Stimulated activated memory B cell treated with anti-CD40 and anti-IgM and Interleukin-4, amounts not matched to agents 10 μg/mL and 1 μg/mL and 100 μg/mL, for 72 hours (primary cell): ENCODE results near the gene MARVELD3.

Source experiments
- ATAC-seq: fragments of 150-1000 bp; cut with Tn5 transposase; 2 replicates; pipeline ENCODE4 v1.10.0; 2021
- H3K27ac Mint-ChIP-seq: one replicate; pipeline ENCODE4 v1.8.0; 2022; ENCODE audit warnings: mild to moderate bottlenecking, mixed read lengths
- H3K27me3 Mint-ChIP-seq: one replicate; pipeline ENCODE4 v1.8.0; 2022; ENCODE audit warnings: mixed read lengths
- H3K36me3 Mint-ChIP-seq: one replicate; pipeline ENCODE4 v1.8.0; 2022; ENCODE audit warnings: mixed read lengths
- H3K4me1 Mint-ChIP-seq: one replicate; pipeline ENCODE4 v1.8.0; 2022; ENCODE audit warnings: mixed read lengths
- H3K4me3 Mint-ChIP-seq: one replicate; pipeline ENCODE4 v1.8.0; 2022; ENCODE audit warnings: mild to moderate bottlenecking, moderate library complexity, mixed read lengths
- H3K9me3 Mint-ChIP-seq: one replicate; pipeline ENCODE4 v1.8.0; 2022; ENCODE audit warnings: mixed read lengths

The MARVELD3 gene

GRCh38 chr16:71637398-71637797 is 11.4 kb downstream of the MARVELD3 start:
- ATAC-seq = no peak
- H3K4me1 Mint-ChIP-seq = no peaks in the 10 kb centered on the region
- H3K36me3 Mint-ChIP-seq = peaks cover 16% of the 10 kb centered on the region

GRCh38 chr16:71645450-71645849 is 19.5 kb downstream of the MARVELD3 start:
- Mint-ChIP-seq H3K4me1 (no peaks in the 10 kb centered on the region), H3K9me3 (no peaks in the 10 kb centered on the region), H3K27me3 (no peaks in the 10 kb centered on the region), H3K4me3 (no peak overlapping the region), H3K36me3 (peaks cover 36% of the 10 kb centered on the region), H3K27ac (no peak overlapping the region)
- no peak for ATAC-seq

More at GRCh38 chr16:71637398-71637797, 11.4 kb downstream of the MARVELD3 start:
- Mint-ChIP-seq H3K9me3 (no peaks in the 10 kb centered on the region), H3K4me3 (no peak overlapping the region), H3K27ac (no peak overlapping the region), H3K27me3 (no peaks in the 10 kb centered on the region)

- H3K27me3 Mint-ChIP-seq = no peaks in the 10 kb centered on the region
- H3K4me3 Mint-ChIP-seq = no peak overlapping the region
- H3K27ac Mint-ChIP-seq = no peak overlapping the region
- ATAC-seq = no peak
- no peaks in the 10 kb centered on the region for H3K9me3 Mint-ChIP-seq
- peaks cover 42% of the 10 kb centered on the region for H3K36me3 Mint-ChIP-seq
- H3K4me1 Mint-ChIP-seq = no peaks in the 10 kb centered on the region
Measured at GRCh38 chr16:71647391-71647790, 21.4 kb downstream of the MARVELD3 start.

- Mint-ChIP-seq H3K27ac (no peak overlapping the region), H3K4me3 (no peak overlapping the region), H3K36me3 (peaks cover 42% of the 10 kb centered on the region), H3K4me1 (no peaks in the 10 kb centered on the region), H3K9me3 (no peaks in the 10 kb centered on the region), H3K27me3 (no peaks in the 10 kb centered on the region)
- ATAC-seq = no peak
Measured at GRCh38 chr16:71648162-71648561, 22.2 kb downstream of the MARVELD3 start.

- Mint-ChIP-seq H3K27ac (no peak overlapping the region), H3K36me3 (peaks cover 44% of the 10 kb centered on the region), H3K4me3 (no peak overlapping the region), H3K9me3 (no peaks in the 10 kb centered on the region), H3K27me3 (no peaks in the 10 kb centered on the region), H3K4me1 (no peaks in the 10 kb centered on the region)
- no peak for ATAC-seq
Measured at GRCh38 chr16:71648921-71649320, 22.9 kb downstream of the MARVELD3 start.

- Mint-ChIP-seq H3K9me3 (no peaks in the 10 kb centered on the region), H3K4me1 (no peaks in the 10 kb centered on the region), H3K4me3 (no peak overlapping the region), H3K36me3 (peaks cover 51% of the 10 kb centered on the region), H3K27me3 (no peaks in the 10 kb centered on the region), H3K27ac (no peak overlapping the region)
- ATAC-seq = no peak
Measured at GRCh38 chr16:71649704-71650103, 23.7 kb downstream of the MARVELD3 start.

- no peaks in the 10 kb centered on the region for H3K27me3 Mint-ChIP-seq
- peaks cover 43% of the 10 kb centered on the region for H3K36me3 Mint-ChIP-seq
- H3K27ac Mint-ChIP-seq = no peak overlapping the region
- no peaks in the 10 kb centered on the region for H3K4me1 Mint-ChIP-seq
- no peak for ATAC-seq
- no peak overlapping the region for H3K4me3 Mint-ChIP-seq
- no peaks in the 10 kb centered on the region for H3K9me3 Mint-ChIP-seq
Measured at GRCh38 chr16:71658771-71659170, 32.8 kb downstream of the MARVELD3 start.

GRCh38 chr16:71659471-71659870 is 33.5 kb downstream of the MARVELD3 start:
- Mint-ChIP-seq H3K4me3 (no peak overlapping the region), H3K27me3 (no peaks in the 10 kb centered on the region), H3K36me3 (peaks cover 46% of the 10 kb centered on the region), H3K27ac (no peak overlapping the region), H3K4me1 (no peaks in the 10 kb centered on the region), H3K9me3 (no peaks in the 10 kb centered on the region)
- ATAC-seq = no peak

GRCh38 chr16:71666264-71666663 is 40.3 kb downstream of the MARVELD3 start:
- peaks cover 62% of the 10 kb centered on the region for H3K36me3 Mint-ChIP-seq
- no peak for ATAC-seq
- H3K27me3 Mint-ChIP-seq = no peaks in the 10 kb centered on the region

GRCh38 chr16:71666928-71667707 is 41.1 kb downstream of the MARVELD3 start:
- H3K27me3 Mint-ChIP-seq = no peaks in the 10 kb centered on the region
- no peaks in the 10 kb centered on the region for H3K9me3 Mint-ChIP-seq
- H3K4me3 Mint-ChIP-seq = no peak overlapping the region
- no peaks in the 10 kb centered on the region for H3K4me1 Mint-ChIP-seq
- no peak for ATAC-seq
- H3K36me3 Mint-ChIP-seq = peaks cover 67% of the 10 kb centered on the region
- H3K27ac Mint-ChIP-seq = no peak overlapping the region

More at GRCh38 chr16:71666264-71666663, 40.3 kb downstream of the MARVELD3 start:
- no peaks in the 10 kb centered on the region for H3K4me1 Mint-ChIP-seq
- H3K4me3 Mint-ChIP-seq = no peak overlapping the region
- H3K9me3 Mint-ChIP-seq = no peaks in the 10 kb centered on the region
- H3K27ac Mint-ChIP-seq = no peak overlapping the region

GRCh38 chr16:71669926-71670536 is 44.0 kb downstream of the MARVELD3 start:
- H3K27me3 Mint-ChIP-seq = no peaks in the 10 kb centered on the region
- H3K9me3 Mint-ChIP-seq = no peaks in the 10 kb centered on the region
- ATAC-seq = no peak
- no peaks in the 10 kb centered on the region for H3K4me1 Mint-ChIP-seq
- H3K36me3 Mint-ChIP-seq = peaks cover 70% of the 10 kb centered on the region
- no peak overlapping the region for H3K27ac Mint-ChIP-seq
- no peak overlapping the region for H3K4me3 Mint-ChIP-seq

- ATAC-seq = no peak
- no peaks in the 10 kb centered on the region for H3K9me3 Mint-ChIP-seq
- H3K36me3 Mint-ChIP-seq = peaks cover 74% of the 10 kb centered on the region
- H3K4me3 Mint-ChIP-seq = no peak overlapping the region
- no peaks in the 10 kb centered on the region for H3K4me1 Mint-ChIP-seq
- no peaks in the 10 kb centered on the region for H3K27me3 Mint-ChIP-seq
- no peak overlapping the region for H3K27ac Mint-ChIP-seq
Measured at GRCh38 chr16:71670537-71670936, 44.6 kb downstream of the MARVELD3 start.

GRCh38 chr16:71671165-71671564 is 45.2 kb downstream of the MARVELD3 start:
- Mint-ChIP-seq H3K4me3 (no peak overlapping the region), H3K27ac (no peak overlapping the region), H3K36me3 (peaks cover 70% of the 10 kb centered on the region), H3K27me3 (no peaks in the 10 kb centered on the region), H3K4me1 (no peaks in the 10 kb centered on the region), H3K9me3 (no peaks in the 10 kb centered on the region)
- ATAC-seq = no peak

- Mint-ChIP-seq H3K4me1 (no peaks in the 10 kb centered on the region), H3K4me3 (no peak overlapping the region), H3K36me3 (peaks cover 67% of the 10 kb centered on the region), H3K27ac (no peak overlapping the region), H3K9me3 (no peaks in the 10 kb centered on the region), H3K27me3 (no peaks in the 10 kb centered on the region)
- ATAC-seq = no peak
Measured at GRCh38 chr16:71672125-71672524, 46.1 kb downstream of the MARVELD3 start.

- H3K27me3 Mint-ChIP-seq = no peaks in the 10 kb centered on the region
- H3K4me3 Mint-ChIP-seq = no peak overlapping the region
- H3K36me3 Mint-ChIP-seq = peaks cover 61% of the 10 kb centered on the region
- no peaks in the 10 kb centered on the region for H3K9me3 Mint-ChIP-seq
- H3K27ac Mint-ChIP-seq = no peak overlapping the region
- H3K4me1 Mint-ChIP-seq = no peaks in the 10 kb centered on the region
- ATAC-seq = no peak
Measured at GRCh38 chr16:71672803-71673581, 47.0 kb downstream of the MARVELD3 start.
